ENCODE measurements around the gene PRDM16.

The PRDM16 gene

DNA sequence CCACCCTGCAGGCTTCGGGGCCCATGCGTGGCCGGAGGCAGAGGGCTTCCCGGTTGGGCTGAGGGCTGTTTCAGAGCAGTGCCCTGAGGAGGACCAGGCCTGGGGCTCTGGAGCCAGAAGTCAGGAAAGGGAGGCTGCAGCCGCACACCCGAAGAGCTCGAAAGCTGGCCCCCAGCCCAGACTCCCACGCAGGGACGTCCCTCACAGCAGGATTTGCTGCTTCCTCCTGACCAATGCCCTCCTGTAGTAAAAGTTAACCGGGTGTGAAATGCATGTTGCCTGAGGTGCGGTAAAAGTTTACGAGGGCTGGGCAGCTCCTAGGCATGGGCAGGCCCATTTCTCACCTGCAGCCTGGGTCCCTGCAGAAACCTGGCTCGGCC lies 283.9 kb downstream of the PRDM16 start:
- no peak overlapping the region for H3K18ac ChIP-seq (ENCODE audit: low read depth in 1 of 2, low read length in 2 of 2)
- H4K91ac ChIP-seq (ENCODE audit: low read length) = no peak overlapping the region
- no peak overlapping the region for H2AK5ac ChIP-seq (ENCODE audit: low read length, severe bottlenecking)
- no peak for DNase-seq
- H3K27me3 ChIP-seq (ENCODE audit: control insufficient read depth in 1 of 2, insufficient read depth in 1 of 2, low read length in 2 of 2) = peaks cover 26 to 74% of the 10 kb centered on the region in 2 experiments
- H3K27ac ChIP-seq (ENCODE audit: low read length, poor library complexity, severe bottlenecking) = no peak overlapping the region
- H3K4me2 ChIP-seq (ENCODE audit: low read length, poor library complexity, severe bottlenecking) = peak overlapping the region; percentile 18
- no peak overlapping the region for H2BK5ac ChIP-seq (ENCODE audit: low read depth, low read length, poor library complexity, severe bottlenecking)
- no peaks in the 10 kb centered on the region for H3K79me1 ChIP-seq (replicated peaks; ENCODE audit: low read length, poor library complexity, severe bottlenecking)
- H3K36me3 ChIP-seq (ENCODE audit: control insufficient read depth in 1 of 2, insufficient read depth in 2 of 2, low read depth in 1 of 2, low read length in 2 of 2) = no peaks in the 10 kb centered on the region
- no peak overlapping the region for H3K23ac ChIP-seq (ENCODE audit: low read length in 2 of 2)
- H3K4me3 ChIP-seq (ENCODE audit: insufficient read depth in 1 of 2, low read depth in 1 of 2, low read length in 2 of 2) = no peak overlapping the region
- no peaks in the 10 kb centered on the region for H3K9me3 ChIP-seq (ENCODE audit: control insufficient read depth, low read length)
- H3K4me1 ChIP-seq (ENCODE audit: control insufficient read depth, insufficient read depth, low read depth, low read length) = peaks cover 18% of the 10 kb centered on the region
- no peak overlapping the region for H4K8ac ChIP-seq (ENCODE audit: low read length)
- no peak overlapping the region for H2BK12ac ChIP-seq (ENCODE audit: low read length in 2 of 2)
- peak overlapping the region; percentile 58 for H3K9ac ChIP-seq (ENCODE audit: low read length)
- H2AFZ ChIP-seq (ENCODE audit: low read depth, low read length) = no peak overlapping the region
- H3K14ac ChIP-seq (ENCODE audit: low read length in 2 of 2) = no peak overlapping the region
- WGBS = 41% methylated on average over 13 of the region's 13 CpGs
- H2BK120ac ChIP-seq (ENCODE audit: low read depth, low read length) = no peak overlapping the region
- H3K4ac ChIP-seq (ENCODE audit: low read depth in 1 of 2, low read length in 2 of 2) = no peak overlapping the region
- no peak overlapping the region for H2BK15ac ChIP-seq (ENCODE audit: low read depth, poor library complexity, severe bottlenecking)

DNA sequence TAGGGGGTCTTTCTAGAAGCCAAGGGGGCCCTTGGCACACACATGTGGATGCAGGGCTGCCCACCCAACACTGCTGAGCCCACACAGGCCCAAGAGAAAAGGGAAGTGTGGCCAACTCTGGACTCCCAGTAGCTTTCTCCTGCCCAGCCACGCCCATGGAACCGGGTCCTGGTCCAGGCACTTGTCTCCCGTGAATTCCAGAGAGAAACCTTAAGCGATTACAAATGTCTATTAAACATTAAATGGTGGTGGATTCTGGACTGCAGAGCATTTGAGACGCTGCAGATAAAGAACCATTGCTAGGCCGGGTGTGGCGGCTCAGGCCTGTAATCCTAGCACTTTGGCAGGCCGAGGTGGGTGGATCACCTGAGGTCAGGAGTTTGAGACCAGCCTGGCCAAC lies 284.9 kb downstream of the PRDM16 start:
- H2AFZ ChIP-seq (ENCODE audit: low read depth, low read length) = no peak overlapping the region
- H2BK5ac ChIP-seq (ENCODE audit: low read depth, low read length, poor library complexity, severe bottlenecking) = no peak overlapping the region
- no peak overlapping the region for H2BK15ac ChIP-seq (ENCODE audit: low read depth, poor library complexity, severe bottlenecking)
- H4K91ac ChIP-seq (ENCODE audit: low read length) = no peak overlapping the region
- no peak overlapping the region for H3K14ac ChIP-seq (ENCODE audit: low read length in 2 of 2)
- H3K4me3 ChIP-seq (ENCODE audit: insufficient read depth in 1 of 2, low read depth in 1 of 2, low read length in 2 of 2) = no peak overlapping the region
- no peak overlapping the region for H3K23ac ChIP-seq (ENCODE audit: low read length in 2 of 2)
- H2BK12ac ChIP-seq (ENCODE audit: low read length in 2 of 2) = no peak overlapping the region
- H3K9me3 ChIP-seq (ENCODE audit: control insufficient read depth, low read length) = no peaks in the 10 kb centered on the region
- H3K9ac ChIP-seq (ENCODE audit: low read length) = no peak overlapping the region
- H3K4me2 ChIP-seq (ENCODE audit: low read length, poor library complexity, severe bottlenecking) = no peak overlapping the region
- DNase-seq = no peak
- WGBS = 94% methylated on average over 8 of the region's 8 CpGs
- H3K4me1 ChIP-seq (ENCODE audit: control insufficient read depth, insufficient read depth, low read depth, low read length) = peaks cover 18% of the 10 kb centered on the region
- no peak overlapping the region for H4K8ac ChIP-seq (ENCODE audit: low read length)
- H3K4ac ChIP-seq (ENCODE audit: low read depth in 1 of 2, low read length in 2 of 2) = no peak overlapping the region
- H2BK120ac ChIP-seq (ENCODE audit: low read depth, low read length) = no peak overlapping the region
- no peaks in the 10 kb centered on the region for H3K36me3 ChIP-seq (ENCODE audit: control insufficient read depth in 1 of 2, insufficient read depth in 2 of 2, low read depth in 1 of 2, low read length in 2 of 2)
- H2AK5ac ChIP-seq (ENCODE audit: low read length, severe bottlenecking) = no peak overlapping the region
- H3K79me1 ChIP-seq (replicated peaks; ENCODE audit: low read length, poor library complexity, severe bottlenecking) = no peaks in the 10 kb centered on the region
- H3K27ac ChIP-seq (ENCODE audit: low read length, poor library complexity, severe bottlenecking) = no peak overlapping the region
- peaks cover 33 to 76% of the 10 kb centered on the region in 2 experiments for H3K27me3 ChIP-seq (ENCODE audit: control insufficient read depth in 1 of 2, insufficient read depth in 1 of 2, low read length in 2 of 2)
- H3K18ac ChIP-seq (ENCODE audit: low read depth in 1 of 2, low read length in 2 of 2) = no peak overlapping the region

DNA sequence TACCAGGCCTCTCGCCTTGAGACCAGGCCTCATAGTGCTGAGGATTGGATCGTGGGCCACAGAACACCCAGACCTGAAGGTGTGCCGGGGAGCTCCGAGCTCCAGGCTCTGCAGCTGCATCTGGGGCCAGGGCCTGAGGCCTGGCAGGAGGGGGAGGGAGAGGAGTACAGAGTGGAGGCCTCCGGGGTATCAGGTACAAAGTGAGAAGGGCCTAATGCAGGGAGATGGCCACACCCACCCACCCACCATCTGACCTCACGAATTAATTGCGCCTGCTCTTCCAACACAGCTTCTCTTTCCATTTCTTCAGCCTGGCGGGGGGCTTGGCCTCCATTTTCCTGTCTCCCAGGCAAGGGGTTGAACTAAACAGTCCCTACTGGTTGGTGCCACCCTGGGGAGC lies 286.1 kb downstream of the PRDM16 start:
- H3K18ac ChIP-seq (ENCODE audit: low read depth in 1 of 2, low read length in 2 of 2) = no peak overlapping the region
- H2BK120ac ChIP-seq (ENCODE audit: low read depth, low read length) = no peak overlapping the region
- H3K27me3 ChIP-seq (ENCODE audit: control insufficient read depth in 1 of 2, insufficient read depth in 1 of 2, low read length in 2 of 2) = peaks cover 33 to 73% of the 10 kb centered on the region in 2 experiments
- no peak overlapping the region for H2AFZ ChIP-seq (ENCODE audit: low read depth, low read length)
- no peak overlapping the region for H4K91ac ChIP-seq (ENCODE audit: low read length)
- no peak overlapping the region for H2BK5ac ChIP-seq (ENCODE audit: low read depth, low read length, poor library complexity, severe bottlenecking)
- no peak overlapping the region for H2BK15ac ChIP-seq (ENCODE audit: low read depth, poor library complexity, severe bottlenecking)
- no peak overlapping the region for H2BK12ac ChIP-seq (ENCODE audit: low read length in 2 of 2)
- H3K4me2 ChIP-seq (ENCODE audit: low read length, poor library complexity, severe bottlenecking) = no peak overlapping the region
- WGBS = 79% methylated on average over 7 of the region's 8 CpGs
- H4K8ac ChIP-seq (ENCODE audit: low read length) = no peak overlapping the region
- H3K79me1 ChIP-seq (replicated peaks; ENCODE audit: low read length, poor library complexity, severe bottlenecking) = no peaks in the 10 kb centered on the region
- no peaks in the 10 kb centered on the region for H3K36me3 ChIP-seq (ENCODE audit: control insufficient read depth in 1 of 2, insufficient read depth in 2 of 2, low read depth in 1 of 2, low read length in 2 of 2)
- no peak overlapping the region for H2AK5ac ChIP-seq (ENCODE audit: low read length, severe bottlenecking)
- H3K4me1 ChIP-seq (ENCODE audit: control insufficient read depth, insufficient read depth, low read depth, low read length) = peaks cover 18% of the 10 kb centered on the region
- no peak overlapping the region for H3K23ac ChIP-seq (ENCODE audit: low read length in 2 of 2)
- no peak overlapping the region for H3K9ac ChIP-seq (ENCODE audit: low read length)
- DNase-seq = no peak
- no peak overlapping the region for H3K4me3 ChIP-seq (ENCODE audit: insufficient read depth in 1 of 2, low read depth in 1 of 2, low read length in 2 of 2)
- no peaks in the 10 kb centered on the region for H3K9me3 ChIP-seq (ENCODE audit: control insufficient read depth, low read length)
- H3K4ac ChIP-seq (ENCODE audit: low read depth in 1 of 2, low read length in 2 of 2) = no peak overlapping the region
- H3K14ac ChIP-seq (ENCODE audit: low read length in 2 of 2) = no peak overlapping the region
- no peak overlapping the region for H3K27ac ChIP-seq (ENCODE audit: low read length, poor library complexity, severe bottlenecking)

DNA sequence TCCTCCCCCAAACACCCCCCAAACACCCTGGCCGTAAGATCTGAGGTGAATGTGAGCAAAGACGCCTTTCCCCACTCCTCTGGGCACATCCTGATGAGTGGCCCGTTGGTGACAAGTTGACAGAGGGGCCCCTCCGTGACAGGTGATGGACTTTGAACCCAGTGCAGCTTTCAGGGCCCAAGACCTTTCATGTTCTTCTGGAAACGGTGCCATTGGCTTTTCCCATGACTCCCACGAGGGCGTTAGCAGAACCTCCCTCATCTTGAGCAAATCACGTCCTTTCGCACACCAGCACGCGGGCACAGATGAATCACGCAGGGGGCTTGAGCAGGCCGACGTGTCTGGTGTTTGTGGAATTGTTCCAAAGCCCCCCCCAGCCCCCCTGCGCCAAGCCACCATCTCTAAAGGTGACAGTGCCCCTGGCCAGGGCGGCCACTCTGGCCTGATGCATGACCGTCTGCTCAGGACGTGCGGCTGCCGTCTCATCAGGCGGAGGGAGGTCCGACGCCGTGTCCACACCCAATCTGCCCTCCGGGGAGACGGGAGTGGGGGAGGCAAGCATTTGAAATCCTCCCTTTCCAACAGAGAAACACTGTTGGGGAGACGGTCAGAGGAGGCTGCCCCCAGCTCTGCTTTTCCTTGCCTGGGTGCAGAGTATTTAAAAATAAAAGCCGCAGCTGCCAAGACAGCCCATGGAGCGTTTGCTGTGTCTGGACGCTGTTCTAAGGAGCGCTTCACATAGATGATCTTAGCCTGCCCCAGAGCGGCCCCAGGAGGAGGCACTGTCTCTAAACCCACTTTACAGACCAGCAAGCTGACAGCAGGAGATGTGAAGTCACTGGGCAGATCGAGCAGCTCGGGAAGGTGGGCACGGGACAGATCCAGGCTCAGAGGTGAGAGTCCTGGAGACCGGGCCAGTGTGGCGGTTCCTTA lies 287.2 kb downstream of the PRDM16 start:
- Histone ChIP-seq H2AK5ac (ENCODE audit: low read length, severe bottlenecking) (no peak overlapping the region), H3K4ac (ENCODE audit: low read depth in 1 of 2, low read length in 2 of 2) (no peak overlapping the region), H3K4me1 (ENCODE audit: control insufficient read depth, insufficient read depth, low read depth, low read length) (peaks cover 18% of the 10 kb centered on the region), H3K9me3 (ENCODE audit: control insufficient read depth, low read length) (no peaks in the 10 kb centered on the region), H3K14ac (ENCODE audit: low read length in 2 of 2) (no peak overlapping the region), H2BK12ac (ENCODE audit: low read length in 2 of 2) (no peak overlapping the region), H4K8ac (ENCODE audit: low read length) (no peak overlapping the region), H3K27ac (ENCODE audit: low read length, poor library complexity, severe bottlenecking) (no peak overlapping the region), H3K27me3 (ENCODE audit: control insufficient read depth in 1 of 2, insufficient read depth in 1 of 2, low read length in 2 of 2) (peaks cover 28 to 73% of the 10 kb centered on the region in 2 experiments), H3K9ac (ENCODE audit: low read length) (no peak overlapping the region), H3K18ac (ENCODE audit: low read depth in 1 of 2, low read length in 2 of 2) (no peak overlapping the region), H4K91ac (ENCODE audit: low read length) (no peak overlapping the region), H3K4me3 (ENCODE audit: insufficient read depth in 1 of 2, low read depth in 1 of 2, low read length in 2 of 2) (no peak overlapping the region), H2BK15ac (ENCODE audit: low read depth, poor library complexity, severe bottlenecking) (no peak overlapping the region), H2BK5ac (ENCODE audit: low read depth, low read length, poor library complexity, severe bottlenecking) (no peak overlapping the region), H3K36me3 (ENCODE audit: control insufficient read depth in 1 of 2, insufficient read depth in 2 of 2, low read depth in 1 of 2, low read length in 2 of 2) (no peaks in the 10 kb centered on the region), H3K79me1 (replicated peaks; ENCODE audit: low read length, poor library complexity, severe bottlenecking) (no peaks in the 10 kb centered on the region), H2BK120ac (ENCODE audit: low read depth, low read length) (no peak overlapping the region), H2AFZ (ENCODE audit: low read depth, low read length) (no peak overlapping the region), H3K4me2 (ENCODE audit: low read length, poor library complexity, severe bottlenecking) (no peak overlapping the region), H3K23ac (ENCODE audit: low read length in 2 of 2) (no peak overlapping the region)
- WGBS = 87% methylated on average over 37 of the region's 37 CpGs
- DNase-seq = no peak
